SK-MEL-5 (cell line): ENCODE data around the gene ERBB4. TPM values are rescaled to one million over a fixed set of nuclear protein-coding genes. Genes with fewer than 3 reads are reported as not detected.

Experiments
- DNase-seq: peaks from one replicate; pipeline ENCODE4 v3.0.0-alpha.2; 2016; ENCODE audit warnings: low read depth, low spot score
- in situ Hi-C: cut with HindIII; loops from 2 replicates; pipeline ENCODE4 v1.10.0; 2016; ENCODE audit warnings: low sequenced_read_pairs, high pct_unique_total_duplicates, low pct_unique_long_range_greater_than_20kb
- total RNA-seq: library from RNA; depleted of rRNA; stranded (reverse); fragments of >200 nt; shearing (Covaris generic); gene quantifications from 2 replicates; pipeline ENCODE4 v1.2.3, GENCODE V29; 2014

The ERBB4 gene
- total RNA-seq, 1 experiment from 2014 or later: 0.32 TPM

DNA sequence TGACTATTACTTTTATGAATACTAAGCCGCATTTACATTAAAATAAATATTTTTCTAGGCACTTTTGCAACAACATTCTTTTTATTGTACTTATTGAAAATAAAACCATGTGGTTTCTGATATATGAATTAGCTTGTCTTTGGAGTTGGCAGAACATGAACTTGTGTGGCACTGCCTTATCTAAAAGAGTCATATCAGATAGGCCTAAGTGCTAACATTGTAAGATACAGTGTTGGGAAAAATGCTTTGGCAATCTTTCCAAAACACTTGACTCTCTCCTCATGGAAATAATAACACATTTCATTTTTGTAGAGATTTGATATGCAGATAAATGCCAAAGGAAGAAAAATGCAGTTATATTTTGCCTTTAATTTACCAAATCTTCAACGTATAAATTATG is 191.7 kb downstream of the ERBB4 start:
- in situ Hi-C loops: no loop called here

GRCh38 chr2:212345966-212346365 is 192.6 kb downstream of the ERBB4 start:
- no peak for DNase-seq
- in situ Hi-C loops: no loop called here

More for the DNA sequence above, 191.7 kb downstream of the ERBB4 start:
- DNase-seq: no peak

DNA sequence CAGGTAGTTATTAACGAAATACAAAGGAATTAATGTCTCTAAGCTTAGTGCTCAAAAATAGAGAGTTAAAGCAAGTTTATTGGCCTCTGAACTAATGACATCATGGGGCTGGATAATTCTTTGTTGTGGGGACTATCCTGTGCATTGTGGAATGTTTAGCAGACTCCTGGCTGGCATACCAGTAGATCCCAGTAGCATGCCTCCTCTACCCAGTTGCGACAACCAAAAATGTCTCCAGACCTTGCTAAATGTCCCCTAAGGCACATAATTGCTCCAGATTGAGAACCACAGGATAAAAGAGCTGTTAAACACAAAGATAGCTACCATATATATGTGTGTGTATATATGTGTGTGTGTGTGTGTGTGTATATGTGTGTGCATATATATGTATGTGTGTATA is 194.5 kb downstream of the ERBB4 start:
- no peak for DNase-seq
- in situ Hi-C loops: no loop called here

GRCh38 chr2:212343167-212343566 is 195.4 kb downstream of the ERBB4 start:
- no peak for DNase-seq
- in situ Hi-C loops: no loop called here

GRCh38 chr2:212337486-212338343 is 200.9 kb downstream of the ERBB4 start:
- no peak for DNase-seq
- in situ Hi-C loops: no loop called here

GRCh38 chr2:212337036-212337435 is 201.6 kb downstream of the ERBB4 start:
- DNase-seq: no peak
- in situ Hi-C loops: no loop called here

- DNase-seq: no peak
- in situ Hi-C loops: no loop called here
Measured at GRCh38 chr2:212330263-212330662, 208.3 kb downstream of the ERBB4 start.

DNA sequence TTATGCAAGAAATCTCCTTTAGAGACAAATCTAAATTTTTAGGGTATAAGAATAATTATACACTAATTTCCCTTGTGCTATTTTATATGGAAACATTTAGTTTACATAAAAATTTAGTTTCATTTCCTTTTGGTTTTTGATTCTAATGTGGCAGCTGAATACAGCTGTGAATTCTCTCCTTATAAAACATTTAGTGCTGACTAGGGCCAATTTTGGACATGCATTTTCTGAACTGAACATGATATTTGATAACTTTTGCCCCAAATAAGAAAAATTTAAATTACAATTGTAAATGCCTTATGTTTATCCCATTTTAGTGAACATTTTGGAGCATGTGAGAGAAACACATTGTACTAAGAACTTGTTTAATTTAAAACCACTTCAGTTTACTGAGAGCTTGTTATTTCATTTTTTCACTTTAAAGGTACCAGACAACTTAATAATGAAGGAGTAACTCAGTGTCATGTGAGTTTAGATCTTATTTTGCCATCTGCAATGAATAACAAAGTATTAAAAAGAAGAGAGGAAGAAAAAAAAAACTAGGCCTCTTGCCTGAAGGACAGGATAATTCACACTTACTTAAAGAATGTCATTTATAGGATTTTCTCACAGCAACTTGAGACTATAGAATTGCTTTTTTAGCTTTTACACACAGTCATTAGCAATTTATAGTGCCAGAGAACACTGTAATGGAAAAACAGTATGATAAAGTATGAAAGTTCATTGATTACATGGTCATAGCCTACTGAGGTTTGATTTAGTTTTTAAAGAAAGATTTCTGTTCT is 209.7 kb downstream of the ERBB4 start:
- DNase-seq: no peak
- in situ Hi-C loops: no loop called here

DNA sequence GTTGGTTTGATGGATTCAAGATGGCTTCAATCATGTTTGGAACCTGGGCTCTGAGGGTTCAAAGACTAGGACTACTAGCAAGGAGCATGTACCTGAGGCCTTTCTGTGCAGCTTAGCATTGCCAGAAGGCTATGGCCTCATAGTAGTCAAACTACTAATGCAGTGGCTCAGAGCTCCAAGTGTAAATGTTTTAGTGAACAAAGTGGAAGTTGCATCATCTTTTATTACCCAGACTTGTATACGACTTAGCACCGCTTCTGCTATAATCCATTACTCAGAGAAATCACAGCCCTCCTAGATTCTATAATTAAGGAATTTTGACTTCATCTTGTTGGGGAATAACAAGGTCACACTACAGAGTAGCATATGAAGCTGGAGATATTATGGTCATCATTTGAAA is 210.5 kb downstream of the ERBB4 start:
- in situ Hi-C loops: no loop called here
- DNase-seq: no peak

DNA sequence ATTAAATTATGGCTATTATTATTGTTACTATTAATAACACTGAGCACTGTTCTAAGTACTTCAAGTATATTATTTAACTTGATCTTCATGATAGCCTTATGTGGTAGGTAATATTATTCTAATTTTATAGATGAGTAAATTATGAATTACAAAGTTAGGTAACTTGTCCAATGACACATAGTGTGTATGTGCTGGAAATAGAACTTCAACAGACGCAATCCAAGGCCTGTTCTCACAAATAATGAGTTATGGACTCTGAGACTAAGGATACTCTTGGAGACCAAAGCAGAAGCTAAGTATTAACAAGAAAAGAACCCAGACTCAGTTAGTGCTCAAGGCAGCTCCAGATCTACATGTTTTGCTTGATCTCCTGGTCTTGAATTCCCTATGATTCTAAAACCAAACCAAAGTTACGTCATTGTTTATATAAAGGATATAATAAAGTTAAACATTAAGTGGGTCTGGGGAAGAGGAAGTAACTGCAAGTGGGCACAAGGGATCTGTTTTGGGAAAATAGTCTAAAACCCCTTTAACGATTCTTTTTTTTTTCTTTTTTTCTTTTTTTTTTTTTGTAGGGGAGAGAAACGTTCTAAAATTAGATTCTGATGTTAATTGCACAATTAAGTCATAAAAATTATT is 211.3 kb downstream of the ERBB4 start:
- in situ Hi-C loops: no loop called here

GRCh38 chr2:212318636-212319035 is 220.0 kb downstream of the ERBB4 start:
- no peak for DNase-seq
- in situ Hi-C loops: no loop called here

More for the DNA sequence above, 211.3 kb downstream of the ERBB4 start:
- DNase-seq: no peak

DNA sequence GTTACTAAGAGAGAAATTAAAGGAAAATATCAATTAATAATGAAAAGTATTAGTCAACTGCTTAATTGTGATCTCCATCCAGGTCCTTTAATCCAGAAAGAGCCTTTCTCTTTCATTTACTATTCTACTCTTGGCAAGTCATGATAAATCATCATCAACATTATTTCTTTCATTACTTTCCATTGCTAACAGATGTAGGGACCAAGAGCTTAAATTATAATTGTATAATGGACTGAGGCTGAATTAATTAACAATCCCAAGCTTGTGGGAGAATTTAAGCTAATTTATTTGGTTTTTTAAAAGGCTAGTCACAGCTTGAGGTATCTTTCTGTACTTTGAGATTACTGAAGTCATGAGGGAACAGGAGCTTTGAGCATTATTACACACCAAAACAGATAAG is 223.9 kb downstream of the ERBB4 start:
- in situ Hi-C loops: no loop called here
- DNase-seq: no peak

- no peak for DNase-seq
- in situ Hi-C loops: no loop called here
Measured at GRCh38 chr2:212311807-212312404, 226.7 kb downstream of the ERBB4 start.

GRCh38 chr2:212299943-212300342 is 238.7 kb downstream of the ERBB4 start:
- in situ Hi-C loops: no loop called here
- DNase-seq: no peak

DNA sequence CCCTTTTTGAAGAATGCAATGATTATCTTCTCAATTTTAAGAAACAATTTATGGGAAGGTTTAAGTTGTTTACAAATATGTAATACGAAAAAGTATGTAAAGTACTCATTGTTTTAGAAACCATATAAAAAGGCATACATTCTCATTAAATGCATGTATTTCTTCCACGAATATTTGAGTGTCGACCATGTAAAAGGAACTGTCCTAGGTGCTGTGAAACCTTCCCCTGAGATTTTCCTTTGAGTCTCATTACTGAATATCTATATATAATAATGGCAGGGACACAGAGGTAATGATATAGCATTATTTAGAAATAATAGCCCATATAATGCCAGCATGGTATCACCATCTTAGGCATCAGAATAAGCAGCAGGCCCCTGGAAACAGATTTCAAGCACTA is 239.3 kb downstream of the ERBB4 start:
- in situ Hi-C loops: no loop called here
- DNase-seq: no peak

DNA sequence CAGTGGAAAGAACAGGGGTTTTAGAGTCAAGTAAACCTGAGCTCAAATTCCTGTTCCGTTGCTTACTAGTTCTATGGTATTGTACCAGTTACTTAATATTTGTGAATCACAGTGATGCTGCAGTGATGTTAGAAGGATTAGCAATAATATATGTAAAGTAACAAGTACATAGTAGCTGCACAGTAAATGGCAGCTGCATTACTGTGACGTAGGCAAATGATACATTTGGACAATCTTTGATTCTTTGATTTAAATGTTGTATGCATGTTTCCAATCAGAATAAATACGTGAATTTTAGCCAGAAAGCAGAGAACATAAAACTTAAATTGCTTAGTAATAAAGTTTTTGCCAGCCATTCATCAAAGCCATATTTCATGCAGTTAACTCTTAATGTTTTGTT is 243.0 kb downstream of the ERBB4 start:
- DNase-seq: no peak
- in situ Hi-C loops: no loop called here

GRCh38 chr2:212294816-212295215 is 243.8 kb downstream of the ERBB4 start:
- in situ Hi-C loops: no loop called here
- no peak for DNase-seq

DNA sequence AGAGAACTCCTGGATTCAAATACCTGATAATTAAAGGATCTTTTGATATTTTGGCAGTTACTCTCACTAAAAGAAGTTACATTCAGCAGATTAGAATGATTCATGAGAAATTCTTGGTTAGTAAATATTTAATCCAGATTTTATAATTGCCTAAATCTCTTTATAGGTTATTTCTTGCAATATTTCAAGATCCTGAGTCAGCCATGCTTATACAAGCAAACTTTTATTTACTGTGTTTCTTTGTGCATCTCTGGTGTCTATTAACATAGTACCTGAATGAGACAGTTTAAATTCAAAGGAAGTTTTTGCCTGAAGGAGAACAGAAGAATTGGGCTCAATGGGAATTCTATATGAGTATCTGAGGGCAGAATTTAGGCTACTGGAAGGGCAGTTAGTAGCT is 249.3 kb downstream of the ERBB4 start:
- in situ Hi-C loops: no loop called here
- no peak for DNase-seq
